ENCODE measurements around the gene DNAH2. TPM values are rescaled to one million over a fixed set of nuclear protein-coding genes. Genes with fewer than 3 reads are reported as not detected.

DNAH2 gene, protein sequence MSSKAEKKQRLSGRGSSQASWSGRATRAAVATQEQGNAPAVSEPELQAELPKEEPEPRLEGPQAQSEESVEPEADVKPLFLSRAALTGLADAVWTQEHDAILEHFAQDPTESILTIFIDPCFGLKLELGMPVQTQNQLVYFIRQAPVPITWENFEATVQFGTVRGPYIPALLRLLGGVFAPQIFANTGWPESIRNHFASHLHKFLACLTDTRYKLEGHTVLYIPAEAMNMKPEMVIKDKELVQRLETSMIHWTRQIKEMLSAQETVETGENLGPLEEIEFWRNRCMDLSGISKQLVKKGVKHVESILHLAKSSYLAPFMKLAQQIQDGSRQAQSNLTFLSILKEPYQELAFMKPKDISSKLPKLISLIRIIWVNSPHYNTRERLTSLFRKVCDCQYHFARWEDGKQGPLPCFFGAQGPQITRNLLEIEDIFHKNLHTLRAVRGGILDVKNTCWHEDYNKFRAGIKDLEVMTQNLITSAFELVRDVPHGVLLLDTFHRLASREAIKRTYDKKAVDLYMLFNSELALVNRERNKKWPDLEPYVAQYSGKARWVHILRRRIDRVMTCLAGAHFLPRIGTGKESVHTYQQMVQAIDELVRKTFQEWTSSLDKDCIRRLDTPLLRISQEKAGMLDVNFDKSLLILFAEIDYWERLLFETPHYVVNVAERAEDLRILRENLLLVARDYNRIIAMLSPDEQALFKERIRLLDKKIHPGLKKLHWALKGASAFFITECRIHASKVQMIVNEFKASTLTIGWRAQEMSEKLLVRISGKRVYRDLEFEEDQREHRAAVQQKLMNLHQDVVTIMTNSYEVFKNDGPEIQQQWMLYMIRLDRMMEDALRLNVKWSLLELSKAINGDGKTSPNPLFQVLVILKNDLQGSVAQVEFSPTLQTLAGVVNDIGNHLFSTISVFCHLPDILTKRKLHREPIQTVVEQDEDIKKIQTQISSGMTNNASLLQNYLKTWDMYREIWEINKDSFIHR (N-terminal part only)
- polyA plus RNA-seq (ENCODE audit: insufficient read length in 3 of 3): under 1 TPM; 0.25 to 0.43 (median 0.25) TPM

DNA sequence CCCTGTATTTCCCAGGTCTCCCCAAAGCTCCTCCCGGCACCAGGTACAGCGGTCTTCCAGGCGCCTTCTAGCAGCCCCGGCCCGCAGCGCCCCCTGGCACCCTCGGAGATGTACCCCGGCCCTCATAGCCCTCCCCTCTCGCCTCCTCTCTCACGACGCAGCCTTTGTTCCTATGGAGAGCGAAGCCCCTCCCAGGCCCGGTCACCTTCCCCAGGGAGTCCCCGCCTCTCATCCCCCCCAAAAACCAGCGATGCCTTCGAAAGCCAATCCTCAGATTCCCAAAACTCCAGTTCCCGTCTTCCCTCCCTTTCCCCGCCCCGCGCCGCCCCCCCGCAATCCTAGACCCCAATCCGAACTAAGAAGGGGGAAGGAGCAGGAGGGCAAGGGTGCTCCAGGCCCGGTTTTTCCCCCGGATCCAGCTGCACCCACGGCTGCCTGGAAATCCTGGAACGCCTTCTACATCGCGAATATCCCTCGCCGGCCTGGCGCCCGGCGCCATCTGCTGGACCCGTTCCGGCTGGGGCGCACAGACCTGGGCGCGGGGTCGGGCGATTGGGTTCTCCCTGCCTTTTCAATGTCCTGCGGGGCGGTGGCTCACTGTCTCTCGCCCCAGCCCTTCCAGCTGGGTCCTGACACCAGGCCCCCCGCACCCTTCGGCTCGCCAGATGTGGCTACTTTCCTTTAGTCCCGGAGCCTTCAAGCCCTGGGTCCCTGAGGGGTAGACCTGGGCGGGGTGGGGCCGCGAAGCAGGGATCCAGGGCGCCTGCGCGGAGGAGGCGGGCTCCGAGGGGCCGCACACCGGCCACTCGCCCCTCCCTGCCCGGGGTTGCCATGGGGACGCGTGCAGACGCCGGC lies at the start of gene DNAH2:
TSS of gene DNAH2 (plus strand) at position 844 of the 855 bp plus-strand sequence. CDS start 1,991 bp downstream, outside the sequence.
- DNase-seq (ENCODE audit: low read depth in 3 of 3, low spot score in 2 of 3): peak; percentile 71 to 90 (median 88)

DNA sequence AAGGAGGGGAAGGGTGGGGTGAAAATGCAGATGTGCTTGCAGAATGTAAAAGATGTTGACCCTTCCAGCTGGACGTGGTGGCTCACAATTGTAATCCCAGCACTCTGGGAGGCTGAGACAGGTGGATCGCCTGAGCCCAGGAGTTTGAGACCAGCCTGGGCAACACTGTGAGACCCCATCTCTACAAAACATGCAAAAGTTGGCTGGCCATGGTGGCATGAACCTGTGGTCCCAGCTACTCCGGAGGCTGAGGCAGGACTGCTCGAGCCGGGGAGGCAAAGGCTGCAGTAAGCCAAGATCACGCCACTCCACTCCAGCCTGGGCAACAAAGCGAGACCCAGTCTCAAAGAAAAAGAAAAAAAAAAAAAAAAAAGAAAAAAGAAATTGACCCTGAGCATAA lies 49.1 kb upstream of the DNAH2 start:
- no peak for DNase-seq (ENCODE audit: low read depth in 3 of 3, low spot score in 2 of 3)

DNA sequence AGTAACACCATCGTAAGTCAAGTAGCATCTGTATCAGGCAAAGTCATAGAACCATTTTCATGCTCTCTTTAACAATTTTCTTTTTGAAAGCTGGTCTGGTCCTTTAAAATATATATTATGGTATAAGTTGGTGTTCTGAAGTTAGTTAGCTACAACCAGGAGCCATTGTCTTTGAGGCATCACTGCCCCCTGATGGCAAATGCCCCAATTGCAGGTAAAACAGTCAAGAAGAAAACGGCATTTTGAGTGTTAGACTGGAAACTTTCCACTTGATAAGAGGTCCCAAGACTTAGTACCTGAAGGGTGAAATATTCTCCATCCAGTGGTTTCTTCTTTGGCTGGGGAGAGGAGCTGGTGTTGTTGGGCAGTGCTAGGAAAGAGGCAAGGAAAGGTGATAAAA lies 44.3 kb upstream of the DNAH2 start:
- no peak for DNase-seq (ENCODE audit: low read depth in 3 of 3, low spot score in 2 of 3)

DNA sequence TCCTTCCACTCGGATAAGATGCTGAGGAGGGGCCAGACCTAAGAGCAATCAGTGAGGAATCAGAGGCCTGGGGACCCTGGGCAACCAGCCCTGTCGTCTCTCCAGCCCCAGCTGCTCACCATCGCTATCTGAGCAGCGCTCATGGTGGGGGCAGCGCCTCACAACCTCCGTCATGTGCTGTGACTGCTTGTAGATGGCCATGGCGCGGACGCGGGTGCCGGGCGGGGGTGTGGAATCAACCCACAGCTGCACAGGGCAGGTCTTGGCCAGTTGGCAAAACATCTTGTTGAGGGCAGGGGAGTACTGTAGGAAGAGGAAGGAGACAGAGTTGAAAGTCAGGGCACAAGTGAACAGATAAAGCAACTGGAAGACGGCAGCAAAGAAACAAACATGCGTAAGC lies 42.6 kb upstream of the DNAH2 start:
- DNase-seq (ENCODE audit: low read depth in 3 of 3, low spot score in 2 of 3): no peak

DNA sequence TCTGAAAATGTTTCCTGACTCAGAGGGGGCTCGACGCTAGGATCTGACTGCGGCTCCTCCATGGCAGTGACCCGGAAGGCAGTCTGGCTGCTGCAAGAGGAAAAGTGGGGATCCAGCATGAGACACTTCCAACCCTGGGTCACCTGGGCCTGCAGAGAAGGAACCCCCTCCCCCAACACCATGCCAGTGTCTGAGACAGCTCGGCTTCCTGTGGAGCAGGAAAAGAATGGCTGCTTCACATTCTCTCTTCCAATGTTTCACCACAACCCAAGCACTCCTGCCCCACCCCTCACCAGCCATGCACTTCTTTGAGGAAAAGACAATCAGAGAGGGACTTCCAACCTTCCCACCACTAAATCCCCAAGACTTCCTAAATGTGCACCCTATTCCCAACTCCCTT lies 41.0 kb upstream of the DNAH2 start:
- no peak for DNase-seq (ENCODE audit: low read depth in 3 of 3, low spot score in 2 of 3)

DNA sequence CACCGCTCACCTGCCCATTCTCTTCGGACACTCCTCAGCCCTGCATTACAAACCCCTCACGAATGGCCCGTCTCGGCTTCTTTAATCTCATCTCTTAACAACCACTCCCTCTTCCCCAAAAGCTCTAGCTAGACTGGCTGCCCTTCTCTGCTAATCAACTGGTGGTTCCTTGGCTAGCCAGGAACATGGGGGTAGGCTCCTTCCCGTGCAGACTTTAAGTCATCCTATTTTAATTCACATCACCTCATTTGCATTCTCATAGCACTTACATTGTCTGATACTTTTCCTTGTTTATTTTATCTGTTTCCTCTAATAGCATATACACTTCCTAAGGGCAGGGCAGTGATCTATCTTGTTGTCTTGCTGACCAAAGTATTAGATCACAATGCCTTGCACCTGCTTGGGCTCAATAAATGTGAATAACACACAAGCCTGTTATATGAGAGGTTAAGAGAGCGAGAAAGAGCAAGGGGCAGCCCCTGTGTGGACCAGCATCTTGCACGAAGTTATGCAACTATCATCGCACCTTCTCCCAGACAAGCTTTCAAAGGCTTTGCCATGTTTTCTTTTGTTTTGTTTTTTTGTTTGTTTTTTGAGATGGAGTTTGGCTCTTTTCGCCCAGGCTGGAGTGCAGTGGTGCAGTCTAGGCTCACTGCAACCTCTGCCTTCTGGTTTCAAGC lies 40.0 kb upstream of the DNAH2 start:
- no peak for DNase-seq (ENCODE audit: low read depth in 3 of 3, low spot score in 2 of 3)

DNA sequence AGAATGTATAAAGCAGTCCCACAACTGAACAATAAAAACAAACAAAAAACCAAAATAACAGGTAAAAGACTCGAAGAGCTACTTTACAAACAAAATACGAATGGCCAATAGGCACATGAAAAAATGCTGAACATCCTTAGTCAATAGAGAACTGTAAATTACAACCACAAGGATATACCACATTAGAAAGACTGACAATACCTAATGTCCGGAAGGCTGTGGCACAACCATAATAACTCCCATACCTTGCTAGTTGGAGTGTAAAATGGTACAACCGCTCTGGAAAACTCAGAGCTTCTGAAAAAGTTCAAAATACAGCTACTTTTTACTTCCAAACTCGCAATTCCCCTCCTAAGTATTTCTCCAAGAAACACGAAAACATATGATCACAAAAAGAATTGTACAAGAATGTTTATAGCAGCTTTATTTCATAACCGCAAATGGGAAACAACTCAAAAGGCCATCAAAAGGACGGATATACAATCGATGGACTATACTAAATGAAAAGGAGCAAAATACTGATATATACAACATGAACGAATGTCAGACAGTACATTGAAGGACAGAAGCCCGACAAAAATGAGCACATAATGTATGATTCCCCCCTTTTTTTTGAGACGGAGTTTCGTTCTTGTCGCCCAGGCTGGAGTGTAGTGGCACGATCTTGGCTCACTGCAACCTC lies 32.6 kb upstream of the DNAH2 start:
- DNase-seq (ENCODE audit: low read depth in 3 of 3, low spot score in 2 of 3): no peak

DNA sequence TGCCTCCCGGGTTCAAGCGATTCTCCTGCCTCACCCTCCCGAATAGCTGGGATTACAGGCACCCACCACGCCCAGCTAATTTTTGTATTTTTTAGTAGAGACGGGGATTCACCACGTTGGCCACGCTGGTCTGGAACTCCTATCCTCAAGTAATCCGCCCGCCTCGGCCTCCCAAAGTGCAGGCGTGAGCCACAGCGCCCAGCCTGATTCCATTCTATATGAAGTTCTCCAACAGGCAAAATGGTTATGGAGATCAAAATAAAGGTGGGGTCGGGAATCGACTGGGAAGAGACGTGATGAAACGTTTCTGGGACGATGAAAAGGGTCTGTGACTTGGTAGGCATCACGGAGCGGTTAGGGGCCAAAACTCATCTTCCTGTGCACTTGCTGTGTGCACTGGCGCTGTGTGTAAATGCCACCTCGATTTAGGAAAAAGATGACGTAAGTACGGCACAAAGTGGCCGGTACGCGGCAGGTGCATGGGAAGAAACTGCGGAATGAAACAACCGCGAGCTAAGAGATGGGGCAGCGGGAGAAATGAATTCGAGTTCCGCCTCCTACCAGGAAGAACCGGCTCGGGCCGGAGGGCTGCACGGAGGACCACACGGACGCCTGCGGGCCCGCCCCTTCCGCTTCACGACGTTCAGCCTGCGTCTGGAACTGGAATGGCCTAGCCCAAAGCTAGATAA lies 31.9 kb upstream of the DNAH2 start:
- DNase-seq (ENCODE audit: low read depth in 3 of 3, low spot score in 2 of 3): peak; percentile 20 to 91 (median 89)

DNA sequence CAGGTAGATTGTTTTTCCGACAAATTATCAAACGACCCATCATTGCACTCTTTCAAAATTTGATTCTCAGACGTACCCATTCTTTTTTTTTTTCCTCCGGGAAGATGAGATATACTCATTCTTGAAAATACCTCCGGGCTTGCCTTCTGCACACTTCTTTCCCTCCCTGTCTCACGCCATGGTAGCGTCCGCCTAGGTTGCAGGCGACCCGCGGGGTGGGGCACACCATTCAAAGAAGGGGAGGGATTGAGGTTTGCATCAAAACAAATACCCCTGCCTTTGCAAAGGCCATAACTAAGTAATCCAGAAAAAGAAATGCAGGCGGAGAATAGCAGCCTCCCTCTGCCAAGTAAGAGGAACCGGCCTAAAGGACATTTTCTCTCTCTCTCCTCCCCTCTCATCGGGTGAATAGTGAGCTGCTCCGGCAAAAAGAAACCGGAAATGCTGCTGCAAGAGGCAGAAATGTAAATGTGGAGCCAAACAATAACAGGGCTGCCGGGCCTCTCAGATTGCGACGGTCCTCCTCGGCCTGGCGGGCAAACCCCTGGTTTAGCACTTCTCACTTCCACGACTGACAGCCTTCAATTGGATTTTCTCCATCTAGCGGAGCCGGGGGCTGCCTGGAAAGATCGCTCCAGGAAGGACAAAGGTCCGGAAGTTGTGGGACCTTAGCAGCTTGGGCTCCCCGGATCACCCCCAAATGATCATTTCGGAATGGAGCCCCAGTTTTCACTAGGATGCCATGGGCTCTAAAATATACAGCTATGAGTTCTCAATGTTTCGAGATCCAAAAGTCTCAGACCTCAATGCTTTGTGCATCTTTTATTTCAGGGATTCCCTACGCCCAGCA lies 31.1 kb upstream of the DNAH2 start:
- DNase-seq (ENCODE audit: low read depth in 3 of 3, low spot score in 2 of 3): peak in 2 of 3 donors; percentile 95 to 99

DNA sequence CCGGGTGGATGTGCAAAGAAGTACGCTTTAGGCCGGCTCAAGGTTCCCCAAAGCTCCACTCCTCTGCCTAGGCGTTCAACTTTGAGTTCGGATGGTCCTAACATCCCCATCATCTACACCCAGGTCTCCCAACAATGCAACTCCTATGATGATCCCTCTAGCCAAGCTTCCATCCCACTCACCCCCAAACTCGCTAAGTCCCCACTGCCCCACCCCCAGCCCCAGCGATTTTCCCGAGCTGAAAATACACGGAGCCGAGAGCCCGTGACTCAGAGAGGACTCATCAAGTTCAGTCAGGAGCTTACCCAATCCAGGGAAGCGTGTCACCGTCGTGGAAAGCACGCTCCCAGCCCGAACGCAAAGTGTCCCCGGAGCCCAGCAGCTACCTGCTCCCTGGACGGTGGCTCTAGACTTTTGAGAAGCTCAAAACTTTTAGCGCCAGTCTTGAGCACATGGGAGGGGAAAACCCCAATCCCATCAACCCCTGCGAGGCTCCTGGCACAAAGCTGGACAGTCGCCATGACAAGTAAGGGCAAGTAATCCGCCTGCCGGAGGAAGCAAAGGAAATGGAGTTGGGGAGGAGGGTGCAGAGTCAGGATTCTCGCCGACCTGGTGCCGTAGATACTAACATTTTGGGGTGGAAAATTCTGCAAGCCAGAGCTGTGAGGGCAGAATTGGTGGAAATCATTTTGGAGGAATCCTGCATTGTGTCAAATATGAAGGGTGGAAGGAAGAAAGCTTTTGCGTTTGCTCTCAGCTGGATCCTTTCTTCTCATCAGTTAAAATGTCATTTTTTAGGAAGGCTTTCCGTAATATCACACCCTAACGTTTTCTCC lies 30.3 kb upstream of the DNAH2 start, which contains the start of gene TP53:
TSS of gene TP53 (minus strand) at position 419 of the 836 bp plus-strand sequence. CDS start 10,896 bp downstream, outside the sequence.
- DNase-seq (ENCODE audit: low read depth in 3 of 3, low spot score in 2 of 3): peak; percentile 84 to 85 (median 85)

DNA sequence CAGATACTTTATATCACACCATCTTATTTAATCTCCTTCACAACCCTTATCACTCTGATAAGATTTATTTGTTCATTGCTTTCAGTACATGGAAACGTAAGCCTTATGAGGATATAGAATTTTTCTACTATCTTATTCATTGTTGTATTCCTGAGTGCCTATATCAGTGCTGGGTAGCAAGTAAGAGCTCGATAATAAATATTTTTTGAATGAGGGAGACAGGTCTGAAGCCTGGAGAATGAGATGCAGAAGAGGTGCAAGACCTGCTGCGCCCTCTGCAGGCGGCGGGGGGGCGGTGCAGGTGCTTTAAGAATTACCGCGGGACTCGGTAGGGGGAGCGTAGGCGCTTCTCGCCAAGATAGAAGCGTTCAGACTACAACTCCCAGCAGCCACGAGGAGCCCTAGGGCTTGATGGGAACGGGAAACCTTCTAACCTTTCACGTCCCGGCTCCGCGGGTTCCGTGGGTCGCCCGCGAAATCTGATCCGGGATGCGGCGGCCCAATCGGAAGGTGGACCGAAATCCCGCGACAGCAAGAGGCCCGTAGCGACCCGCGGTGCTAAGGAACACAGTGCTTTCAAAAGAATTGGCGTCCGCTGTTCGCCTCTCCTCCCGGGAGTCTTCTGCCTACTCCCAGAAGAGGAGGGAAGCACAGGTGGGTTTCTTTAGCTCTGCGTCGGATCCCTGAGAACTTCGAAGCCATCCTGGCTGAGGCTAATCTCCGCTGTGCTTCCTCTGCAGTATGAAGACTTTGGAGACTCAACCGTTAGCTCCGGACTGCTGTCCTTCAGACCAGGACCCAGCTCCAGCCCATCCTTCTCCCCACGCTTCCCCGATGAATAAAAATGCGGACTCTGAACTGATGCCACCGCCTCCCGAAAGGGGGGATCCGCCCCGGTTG lies 29.4 kb upstream of the DNAH2 start, which contains the start of gene WRAP53:
TSS of gene WRAP53 (plus strand) at position 570 of the 900 bp plus-strand sequence. CDS start at position 742, 172 bp downstream.
- peak; percentile 92 to 96 (median 95) for DNase-seq (ENCODE audit: low read depth in 3 of 3, low spot score in 2 of 3)

DNA sequence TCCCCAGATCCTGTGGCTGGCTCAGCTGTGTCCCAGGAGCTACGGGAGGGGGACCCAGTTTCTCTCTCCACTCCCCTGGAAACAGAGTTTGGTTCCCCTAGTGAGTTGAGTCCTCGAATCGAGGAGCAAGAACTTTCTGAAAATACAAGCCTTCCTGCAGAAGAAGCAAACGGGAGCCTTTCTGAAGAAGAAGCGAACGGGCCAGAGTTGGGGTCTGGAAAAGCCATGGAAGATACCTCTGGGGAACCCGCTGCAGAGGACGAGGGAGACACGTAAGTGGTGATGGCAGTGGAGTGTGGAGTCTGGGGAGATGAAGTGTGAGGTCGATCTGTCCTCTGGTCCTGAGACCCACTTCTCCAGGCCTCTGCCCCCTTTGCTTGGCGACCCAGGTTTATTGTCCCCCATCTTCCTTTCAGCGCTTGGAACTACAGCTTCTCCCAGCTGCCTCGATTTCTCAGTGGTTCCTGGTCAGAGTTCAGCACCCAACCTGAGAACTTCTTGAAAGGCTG lies 28.7 kb upstream of the DNAH2 start:
- DNase-seq (ENCODE audit: low read depth in 3 of 3, low spot score in 2 of 3): no peak

DNA sequence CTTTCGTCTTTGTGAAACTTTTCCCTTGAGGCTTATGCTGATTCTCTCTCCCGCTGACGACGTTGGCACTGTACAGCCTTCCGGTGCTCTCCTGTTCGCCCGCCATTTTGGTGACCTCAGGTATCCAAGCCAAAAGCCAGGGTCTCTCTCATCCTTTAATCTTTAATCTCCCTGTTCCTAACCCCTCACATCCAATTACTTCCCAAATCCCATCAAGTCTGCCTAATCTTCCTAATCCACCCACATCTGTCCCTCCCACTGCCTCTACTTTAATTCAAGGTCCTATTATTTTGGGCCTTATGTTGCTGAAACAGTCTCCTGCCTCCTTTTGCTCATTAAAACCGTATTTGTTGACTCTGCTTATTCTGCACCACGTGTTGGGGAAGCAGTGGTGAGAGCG lies 22.0 kb upstream of the DNAH2 start:
- no peak for DNase-seq (ENCODE audit: low read depth in 3 of 3, low spot score in 2 of 3)

DNA sequence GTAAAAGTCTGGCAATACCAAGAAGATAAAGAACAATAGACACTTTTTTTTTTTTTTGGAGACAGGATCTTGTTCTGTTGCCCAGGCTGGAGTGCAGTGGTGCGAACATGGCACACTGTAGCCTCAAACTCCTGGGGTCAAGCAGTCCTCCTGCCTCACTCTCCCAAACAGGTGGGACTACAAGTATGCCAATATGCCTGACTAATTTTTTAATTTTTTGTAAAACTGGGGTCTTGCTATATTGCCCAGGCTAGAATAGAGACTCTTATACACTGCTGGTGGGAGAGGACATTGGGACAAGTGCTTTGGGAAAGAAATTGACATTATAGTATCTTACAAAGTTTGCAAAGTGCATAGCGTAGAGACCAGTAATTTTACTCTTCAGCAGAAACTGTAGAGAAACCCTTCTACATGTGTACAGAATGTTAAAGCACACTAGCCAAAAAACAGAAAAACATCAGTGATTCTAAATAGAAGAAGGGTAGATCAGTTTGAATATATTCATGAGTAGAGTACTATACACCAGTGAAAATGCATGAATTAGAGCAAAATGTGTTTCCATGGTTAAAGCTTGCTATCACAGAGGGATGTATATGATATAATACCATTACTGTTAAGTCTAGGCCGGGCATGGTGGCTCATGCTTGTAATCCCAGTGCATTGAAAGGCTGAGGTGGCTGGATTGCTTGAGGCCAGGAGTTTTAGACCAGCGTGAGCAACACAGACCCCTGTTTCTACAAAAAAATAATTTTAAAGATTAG lies 19.5 kb upstream of the DNAH2 start:
- DNase-seq (ENCODE audit: low read depth in 3 of 3, low spot score in 2 of 3): no peak

DNA sequence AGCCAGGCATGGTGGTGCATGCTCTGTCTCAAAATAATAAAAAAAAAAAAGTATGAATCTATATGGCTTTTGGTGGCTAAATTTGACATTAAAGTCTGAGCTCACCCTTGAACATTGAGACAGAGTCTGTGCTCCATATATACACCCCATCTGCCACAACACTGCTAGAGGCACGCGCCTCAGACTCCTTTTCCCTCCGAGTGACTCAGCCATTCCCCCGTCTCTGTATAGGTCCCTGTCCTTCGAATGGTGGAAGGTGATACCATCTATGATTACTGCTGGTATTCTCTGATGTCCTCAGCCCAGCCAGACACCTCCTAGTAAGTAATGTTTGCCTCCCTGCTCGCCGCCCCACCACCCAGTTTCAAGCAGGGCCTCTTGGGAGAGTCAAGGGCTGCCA lies 17.0 kb upstream of the DNAH2 start:
- DNase-seq (ENCODE audit: low read depth in 3 of 3, low spot score in 2 of 3): no peak

Measured in right renal cortex interstitium (tissue), 3 donors.